Nephron (organoid): Measurements from ENCODE around the gene ANGPTL8.

Experiments
- H3K27ac Mint-ChIP-seq, 3 experiments: 2 replicates each; pipeline ENCODE4 v1.8.0; 2020; ENCODE audit warnings: mixed read lengths in 3 of 3, mild to moderate bottlenecking in 2 of 3, moderate library complexity in 1 of 3
- H3K27me3 Mint-ChIP-seq: 2 replicates; pipeline ENCODE4 v1.8.0; 2021; ENCODE audit warnings: low read depth, mild to moderate bottlenecking, moderate library complexity, mixed read lengths
- H3K36me3 Mint-ChIP-seq: 2 replicates; pipeline ENCODE4 v1.8.0; 2020; ENCODE audit warnings: low read depth, mixed read lengths
- H3K4me1 Mint-ChIP-seq: 2 replicates; pipeline ENCODE4 v1.8.0; 2020; ENCODE audit warnings: mixed read lengths
- H3K4me3 Mint-ChIP-seq, 3 experiments: 2 replicates each; pipeline ENCODE4 v1.8.0; 2020; ENCODE audit warnings: mild to moderate bottlenecking in 3 of 3, mixed read lengths in 3 of 3, moderate library complexity in 2 of 3
- H3K9me3 Mint-ChIP-seq: 2 replicates; pipeline ENCODE4 v1.8.0; 2020; ENCODE audit warnings: mixed read lengths
- CTCF ChIP-seq, 3 experiments: fragments of 200-600 bp; sonication (generic); IDR thresholded peaks; one replicate each; pipeline ENCODE4 v1.5.0; 2021; ENCODE audit warnings: antibody characterized with exemption in 3 of 3; ENCODE audit not compliant: unreplicated experiment in 3 of 3

ANGPTL8 gene

GRCh38 chr19:11208561-11209471 is 30.6 kb upstream of the ANGPTL8 start:
- Mint-ChIP-seq H3K36me3 (peaks cover 27% of the 10 kb centered on the region), H3K27ac (no peak overlapping the region), H3K27me3 (peaks cover 11% of the 10 kb centered on the region), H3K9me3 (no peaks in the 10 kb centered on the region), H3K4me3 (no peak overlapping the region), H3K4me1 (no peaks in the 10 kb centered on the region)
- TF ChIP-seq CTCF (IDR thresholded peaks at IDR 0.05; ENCODE audit: unreplicated experiment in 3 of 3), result no peak

- no peak for TF ChIP-seq CTCF (IDR thresholded peaks at IDR 0.05; ENCODE audit: unreplicated experiment in 3 of 3)
- Mint-ChIP-seq H3K27me3 (peaks cover 11% of the 10 kb centered on the region), H3K4me3 (no peak overlapping the region), H3K36me3 (peaks cover 30% of the 10 kb centered on the region), H3K27ac (no peak overlapping the region), H3K4me1 (no peaks in the 10 kb centered on the region), H3K9me3 (no peaks in the 10 kb centered on the region)
These were observed 29.4 kb upstream of the ANGPTL8 start for GRCh38 chr19:11209839-11210655.

GRCh38 chr19:11210656-11210928 is 28.8 kb upstream of the ANGPTL8 start:
- no peak overlapping the region for H3K4me3 Mint-ChIP-seq
- H3K27me3 Mint-ChIP-seq, result peaks cover 11% of the 10 kb centered on the region
- no peaks in the 10 kb centered on the region for H3K4me1 Mint-ChIP-seq
- H3K9me3 Mint-ChIP-seq, result no peaks in the 10 kb centered on the region
- TF ChIP-seq CTCF (IDR thresholded peaks at IDR 0.05; ENCODE audit: unreplicated experiment in 3 of 3), result no peak
- H3K27ac Mint-ChIP-seq, result no peak overlapping the region
- peaks cover 36% of the 10 kb centered on the region for H3K36me3 Mint-ChIP-seq

GRCh38 chr19:11214387-11214786 is 25.0 kb upstream of the ANGPTL8 start:
- no peaks in the 10 kb centered on the region for H3K4me1 Mint-ChIP-seq
- H3K36me3 Mint-ChIP-seq, result peaks cover 34% of the 10 kb centered on the region
- H3K9me3 Mint-ChIP-seq, result no peaks in the 10 kb centered on the region
- no peak for TF ChIP-seq CTCF (IDR thresholded peaks at IDR 0.05; ENCODE audit: unreplicated experiment in 3 of 3)
- no peak overlapping the region for H3K4me3 Mint-ChIP-seq
- peaks cover 11% of the 10 kb centered on the region for H3K27me3 Mint-ChIP-seq
- H3K27ac Mint-ChIP-seq, result no peak overlapping the region

GRCh38 chr19:11221082-11221598 is 18.3 kb upstream of the ANGPTL8 start:
- no peaks in the 10 kb centered on the region for H3K4me1 Mint-ChIP-seq
- no peak for TF ChIP-seq CTCF (IDR thresholded peaks at IDR 0.05; ENCODE audit: unreplicated experiment in 3 of 3)
- peaks cover 22% of the 10 kb centered on the region for H3K9me3 Mint-ChIP-seq
- H3K4me3 Mint-ChIP-seq, result no peak overlapping the region
- no peak overlapping the region for H3K27ac Mint-ChIP-seq
- H3K36me3 Mint-ChIP-seq, result peaks cover 55% of the 10 kb centered on the region
- no peaks in the 10 kb centered on the region for H3K27me3 Mint-ChIP-seq
